Measurements from ENCODE around the gene MYF6.

DNA sequence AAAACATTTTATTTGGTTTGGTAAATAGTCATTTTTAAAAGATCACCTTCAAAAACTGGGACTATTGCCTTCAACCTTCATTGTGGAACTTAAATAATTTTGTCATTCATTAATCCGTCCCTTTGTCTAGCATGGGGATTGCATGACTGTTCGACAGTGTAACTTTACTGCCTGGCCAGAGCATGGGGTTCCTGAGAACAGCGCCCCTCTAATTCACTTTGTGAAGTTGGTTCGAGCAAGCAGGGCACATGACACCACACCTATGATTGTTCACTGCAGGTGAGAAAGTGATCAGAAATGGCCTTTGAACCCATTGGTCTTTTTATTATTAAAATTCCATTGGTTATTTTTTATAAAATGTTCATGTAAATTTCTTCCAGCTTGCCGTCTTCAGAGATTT lies 37.2 kb upstream of the MYF6 start:
- TF ChIP-seq ZNF274 (IDR thresholded peaks at IDR 0.05; ENCODE audit: low read depth, low read length) (no peak), YY1 (IDR thresholded peaks at IDR 0.05; ENCODE audit: insufficient read depth, insufficient read length) (no peak)
